Measurements from ENCODE around the gene SIRPD.

DNA sequence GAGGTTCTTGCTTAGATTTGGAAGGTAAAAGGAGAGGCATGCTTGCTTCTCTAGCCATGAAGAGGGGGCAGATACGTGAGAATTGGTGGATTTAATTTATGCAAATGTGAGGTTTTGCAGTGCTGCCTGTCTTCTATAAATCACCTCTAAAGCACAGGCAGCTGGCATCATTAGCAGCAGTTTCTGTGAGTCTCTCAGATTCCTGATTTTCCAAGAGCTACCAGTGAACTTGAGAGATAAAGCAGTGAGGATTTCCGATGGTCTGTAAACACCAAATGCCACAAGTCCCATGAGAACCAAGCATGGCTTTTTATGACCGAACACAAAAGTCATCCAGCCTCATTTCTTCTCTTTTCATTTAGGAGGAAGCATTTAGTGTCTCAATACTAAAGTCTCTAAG lies 63.1 kb downstream of the SIRPD start:
- no peak for TF ChIP-seq POLR2AphosphoS5 (IDR thresholded peaks at IDR 0.05)
- TF ChIP-seq, protein P1, sequence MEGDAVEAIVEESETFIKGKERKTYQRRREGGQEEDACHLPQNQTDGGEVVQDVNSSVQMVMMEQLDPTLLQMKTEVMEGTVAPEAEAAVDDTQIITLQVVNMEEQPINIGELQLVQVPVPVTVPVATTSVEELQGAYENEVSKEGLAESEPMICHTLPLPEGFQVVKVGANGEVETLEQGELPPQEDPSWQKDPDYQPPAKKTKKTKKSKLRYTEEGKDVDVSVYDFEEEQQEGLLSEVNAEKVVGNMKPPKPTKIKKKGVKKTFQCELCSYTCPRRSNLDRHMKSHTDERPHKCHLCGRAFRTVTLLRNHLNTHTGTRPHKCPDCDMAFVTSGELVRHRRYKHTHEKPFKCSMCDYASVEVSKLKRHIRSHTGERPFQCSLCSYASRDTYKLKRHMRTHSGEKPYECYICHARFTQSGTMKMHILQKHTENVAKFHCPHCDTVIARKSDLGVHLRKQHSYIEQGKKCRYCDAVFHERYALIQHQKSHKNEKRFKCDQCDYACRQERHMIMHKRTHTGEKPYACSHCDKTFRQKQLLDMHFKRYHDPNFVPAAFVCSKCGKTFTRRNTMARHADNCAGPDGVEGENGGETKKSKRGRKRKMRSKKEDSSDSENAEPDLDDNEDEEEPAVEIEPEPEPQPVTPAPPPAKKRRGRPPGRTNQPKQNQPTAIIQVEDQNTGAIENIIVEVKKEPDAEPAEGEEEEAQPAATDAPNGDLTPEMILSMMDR (IDR thresholded peaks at IDR 0.05) = no peak
- TF ChIP-seq POLR2A (IDR thresholded peaks at IDR 0.05) = no peak
